Smooth muscle cell (in vitro differentiated cells): ENCODE measurements around the gene MYO7A. TPM values are rescaled to one million over a fixed set of nuclear protein-coding genes. Genes with fewer than 3 reads are reported as not detected.

ENCODE experiments used
- DNase-seq: peaks from one replicate; lab custom pipeline; 2025; ENCODE audit not compliant: unreplicated experiment; lab: John Stamatoyannopoulos, UW
- H2AFZ ChIP-seq: fragments of 200-600 bp; sonication (generic); 2 replicates; pipeline ENCODE4 v1.6.0; 2016; ENCODE audit warnings: antibody characterized with exemption, low read depth, mild to moderate bottlenecking
- H3F3A ChIP-seq: fragments of 200-600 bp; sonication (generic); 2 replicates; pipeline ENCODE4 v1.6.0; 2017; ENCODE audit warnings: antibody characterized with exemption, low read depth
- H3K27ac ChIP-seq: fragments of 200-600 bp; sonication (generic); 2 replicates; pipeline ENCODE4 v1.5.1; 2016; ENCODE audit warnings: low read depth, mild to moderate bottlenecking
- H3K27me3 ChIP-seq: fragments of 200-600 bp; sonication (generic); 2 replicates; pipeline ENCODE4 v1.6.1; 2016; ENCODE audit warnings: low read depth, mild to moderate bottlenecking
- H3K36me3 ChIP-seq: fragments of 200-600 bp; sonication (generic); 2 replicates; pipeline ENCODE4 v1.5.1; 2016; ENCODE audit warnings: low read depth
- H3K4me1 ChIP-seq: fragments of 200-600 bp; sonication (generic); 2 replicates; pipeline ENCODE4 v1.5.1; 2016; ENCODE audit warnings: low read depth
- H3K4me2 ChIP-seq: fragments of 200-600 bp; sonication (generic); 2 replicates; pipeline ENCODE4 v1.6.0; 2016; ENCODE audit warnings: mild to moderate bottlenecking
- H3K4me3 ChIP-seq: fragments of 200-600 bp; sonication (generic); 2 replicates; pipeline ENCODE4 v1.5.1; 2016; ENCODE audit warnings: mild to moderate bottlenecking
- H3K79me2 ChIP-seq: fragments of 200-600 bp; sonication (generic); 2 replicates; pipeline ENCODE4 v1.6.0; 2016; ENCODE audit warnings: low read depth, mild to moderate bottlenecking
- H3K9ac ChIP-seq: fragments of 200-600 bp; sonication (generic); 2 replicates; pipeline ENCODE4 v1.6.0; 2016; ENCODE audit warnings: low read depth
- H3K9me3 ChIP-seq: fragments of 200-600 bp; sonication (generic); replicated peaks from 2 replicates; pipeline ENCODE4 v1.5.1; 2016; ENCODE audit warnings: low read depth
- H4K20me1 ChIP-seq: fragments of 200-600 bp; sonication (generic); 2 replicates; pipeline ENCODE4 v1.6.0; 2016; ENCODE audit warnings: low read depth
- WGBS: methylation state at CpG from one replicate; pipeline ENCODE4 v1.1.7; 2016; ENCODE audit warnings: low lambda C conversion rate; 5-methylcytosine and 5-hydroxymethylcytosine counted together
- polyA plus RNA-seq: library from polyadenylated mRNA; unstranded; fragments of >200 nt; fragmentation: Nextera tagmentation; extraction: Ambion mirVana; gene quantifications from 2 replicates; pipeline ENCODE4 v1.2.1, GENCODE V29; 2016
- total RNA-seq: library from RNA; depleted of rRNA; stranded (reverse); fragments of >200 nt; gene quantifications from 2 replicates; pipeline ENCODE4 v1.2.3, GENCODE V29; 2014
- TF ChIP-seq, protein P1 (sequence below): fragments of 200-600 bp; sonication (generic); IDR thresholded peaks from 2 replicates; pipeline ENCODE4 v1.5.1; 2017; ENCODE audit warnings: borderline replicate concordance, mild to moderate bottlenecking, antibody characterized with exemption; ENCODE audit not compliant: insufficient read depth, poor library complexity, severe bottlenecking

The MYO7A gene
- total RNA-seq (0.18 TPM in 1 of 2 replicates, not detected in the other), polyA plus RNA-seq (0.04 and 0.08 TPM in 2 replicates)

DNA sequence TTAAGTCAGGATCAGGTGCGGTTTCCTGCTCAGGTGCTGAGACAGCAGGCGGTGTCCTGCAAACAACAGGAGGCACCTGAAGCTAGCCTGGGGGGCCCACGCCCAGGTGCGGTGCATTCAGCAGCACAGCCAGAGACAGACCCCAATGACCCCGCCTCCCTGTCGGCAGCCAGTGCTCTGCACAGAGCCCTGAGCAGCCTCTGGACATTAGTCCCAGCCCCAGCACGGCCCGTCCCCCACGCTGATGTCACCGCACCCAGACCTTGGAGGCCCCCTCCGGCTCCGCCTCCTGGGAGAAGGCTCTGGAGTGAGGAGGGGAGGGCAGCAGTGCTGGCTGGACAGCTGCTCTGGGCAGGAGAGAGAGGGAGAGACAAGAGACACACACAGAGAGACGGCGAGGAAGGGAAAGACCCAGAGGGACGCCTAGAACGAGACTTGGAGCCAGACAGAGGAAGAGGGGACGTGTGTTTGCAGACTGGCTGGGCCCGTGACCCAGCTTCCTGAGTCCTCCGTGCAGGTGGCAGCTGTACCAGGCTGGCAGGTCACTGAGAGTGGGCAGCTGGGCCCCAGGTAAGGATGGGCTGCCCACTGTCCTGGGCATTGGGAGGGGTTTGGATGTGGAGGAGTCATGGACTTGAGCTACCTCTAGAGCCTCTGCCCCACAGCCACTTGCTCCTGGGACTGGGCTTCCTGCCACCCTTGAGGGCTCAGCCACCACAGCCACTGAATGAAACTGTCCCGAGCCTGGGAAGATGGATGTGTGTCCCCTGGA lies at the start of gene MYO7A:
Gene MYO7A (plus strand): TSS at position 327 of the 772 bp plus-strand sequence. CDS start 2,389 bp downstream, outside the sequence.
- WGBS = 20% methylated on average over 20 of the region's 20 CpGs
- TF ChIP-seq, protein P1, sequence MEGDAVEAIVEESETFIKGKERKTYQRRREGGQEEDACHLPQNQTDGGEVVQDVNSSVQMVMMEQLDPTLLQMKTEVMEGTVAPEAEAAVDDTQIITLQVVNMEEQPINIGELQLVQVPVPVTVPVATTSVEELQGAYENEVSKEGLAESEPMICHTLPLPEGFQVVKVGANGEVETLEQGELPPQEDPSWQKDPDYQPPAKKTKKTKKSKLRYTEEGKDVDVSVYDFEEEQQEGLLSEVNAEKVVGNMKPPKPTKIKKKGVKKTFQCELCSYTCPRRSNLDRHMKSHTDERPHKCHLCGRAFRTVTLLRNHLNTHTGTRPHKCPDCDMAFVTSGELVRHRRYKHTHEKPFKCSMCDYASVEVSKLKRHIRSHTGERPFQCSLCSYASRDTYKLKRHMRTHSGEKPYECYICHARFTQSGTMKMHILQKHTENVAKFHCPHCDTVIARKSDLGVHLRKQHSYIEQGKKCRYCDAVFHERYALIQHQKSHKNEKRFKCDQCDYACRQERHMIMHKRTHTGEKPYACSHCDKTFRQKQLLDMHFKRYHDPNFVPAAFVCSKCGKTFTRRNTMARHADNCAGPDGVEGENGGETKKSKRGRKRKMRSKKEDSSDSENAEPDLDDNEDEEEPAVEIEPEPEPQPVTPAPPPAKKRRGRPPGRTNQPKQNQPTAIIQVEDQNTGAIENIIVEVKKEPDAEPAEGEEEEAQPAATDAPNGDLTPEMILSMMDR = no peak

DNA sequence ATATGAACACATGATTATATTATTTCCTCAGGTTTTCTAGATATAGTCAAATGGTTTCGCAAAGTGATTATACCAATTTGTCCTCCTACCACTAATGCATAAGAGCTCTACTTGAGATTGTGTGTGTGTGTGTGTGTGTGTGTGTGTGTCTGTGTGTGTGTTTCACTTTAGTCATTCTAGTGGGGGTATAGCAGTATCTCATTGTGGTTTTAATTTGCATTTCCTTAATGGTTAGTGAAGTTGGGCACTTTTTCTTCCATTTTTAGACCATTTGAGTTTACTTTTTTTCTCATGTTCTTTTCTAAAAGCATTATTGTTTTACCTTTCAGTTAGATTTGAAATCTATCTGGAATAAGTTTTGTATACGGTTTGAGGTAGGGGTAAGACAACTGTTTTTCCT lies 48.4 kb upstream of the MYO7A start:
- H2AFZ ChIP-seq = no peak overlapping the region
- H3K27me3 ChIP-seq = no peaks in the 10 kb centered on the region
- peaks cover 3% of the 10 kb centered on the region for H3K9me3 ChIP-seq
- no peaks in the 10 kb centered on the region for H3K36me3 ChIP-seq
- TF ChIP-seq, protein P1 = no peak
- H3K79me2 ChIP-seq = peaks cover 28% of the 10 kb centered on the region
- no peak overlapping the region for H3K9ac ChIP-seq
- no peaks in the 10 kb centered on the region for H3K4me1 ChIP-seq
- H3F3A ChIP-seq = no peaks in the 10 kb centered on the region
- no peak overlapping the region for H3K4me2 ChIP-seq
- no peak overlapping the region for H3K27ac ChIP-seq
- H3K4me3 ChIP-seq = no peak overlapping the region
- peaks cover 8% of the 10 kb centered on the region for H4K20me1 ChIP-seq
- 96% methylated on average over 2 of the region's 2 CpGs for WGBS
- no peak for DNase-seq

More for the DNA sequence above, at the start of gene MYO7A:
- Histone ChIP-seq H3K4me1 (no peaks in the 10 kb centered on the region), H3K36me3 (no peaks in the 10 kb centered on the region), H4K20me1 (no peaks in the 10 kb centered on the region), H3F3A (no peaks in the 10 kb centered on the region), H3K79me2 (no peaks in the 10 kb centered on the region), H3K4me2 (peak within 1 kb of the TSS; percentile 94), H3K9ac (no peak within 1 kb of the TSS), H3K27me3 (no peaks in the 10 kb centered on the region), H3K4me3 (peak within 1 kb of the TSS; percentile 63), H3K9me3 (no peaks in the 10 kb centered on the region), H3K27ac (no peak within 1 kb of the TSS), H2AFZ (peak within 1 kb of the TSS; percentile 71)
- DNase-seq = peak; percentile 75

DNA sequence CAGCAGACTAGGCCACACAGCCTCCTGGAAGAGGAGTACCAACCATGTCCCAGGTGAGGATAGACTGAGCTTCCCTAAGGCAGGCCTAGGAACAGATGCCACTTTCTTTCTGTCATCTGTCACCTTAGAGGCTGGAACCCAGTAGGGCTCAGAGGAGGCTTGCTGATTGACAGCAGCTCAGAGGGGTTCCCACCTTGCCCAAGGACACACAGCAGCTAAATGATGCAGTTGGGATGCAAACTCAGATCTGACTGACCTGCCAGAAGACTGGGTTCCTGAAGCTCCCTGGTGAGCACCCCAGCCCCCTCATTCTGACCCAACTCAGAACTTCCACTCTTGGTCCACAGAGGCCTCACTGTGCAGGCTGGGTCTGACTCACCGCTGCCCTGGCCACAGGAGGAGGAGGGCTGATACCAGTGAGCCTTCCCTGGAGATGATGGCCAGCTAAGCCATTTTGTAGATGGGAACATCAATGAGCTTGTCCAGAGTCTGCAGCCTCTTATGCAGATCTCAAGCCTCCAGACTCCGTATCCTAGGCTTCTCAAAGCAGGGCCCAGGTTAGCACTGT lies 47.3 kb upstream of the MYO7A start:
- H3K4me1 ChIP-seq = no peaks in the 10 kb centered on the region
- peaks cover 28% of the 10 kb centered on the region for H3K79me2 ChIP-seq
- H4K20me1 ChIP-seq = peaks cover 8% of the 10 kb centered on the region
- H3K4me3 ChIP-seq = no peak overlapping the region
- no peak for DNase-seq
- peaks cover 3% of the 10 kb centered on the region for H3K9me3 ChIP-seq
- no peaks in the 10 kb centered on the region for H3K36me3 ChIP-seq
- no peak overlapping the region for H2AFZ ChIP-seq
- 87% methylated on average over 2 of the region's 2 CpGs for WGBS
- no peak overlapping the region for H3K4me2 ChIP-seq
- no peaks in the 10 kb centered on the region for H3K27me3 ChIP-seq
- no peak overlapping the region for H3K9ac ChIP-seq
- H3F3A ChIP-seq = no peaks in the 10 kb centered on the region
- H3K27ac ChIP-seq = no peak overlapping the region
- TF ChIP-seq, protein P1 = no peak
